ENCODE measurements around the gene ELAVL4.

ELAVL4 gene

GRCh38 chr1:50179639-50180038 is 70.9 kb downstream of the ELAVL4 start:
- no peak for DNase-seq (ENCODE audit: low spot score)

- no peak for DNase-seq (ENCODE audit: low spot score)
Measured at GRCh38 chr1:50180367-50180766, 71.6 kb downstream of the ELAVL4 start.

- no peak for DNase-seq (ENCODE audit: low spot score)
Measured at GRCh38 chr1:50181027-50181663, 72.4 kb downstream of the ELAVL4 start.

- DNase-seq (ENCODE audit: low spot score), result no peak
Measured at GRCh38 chr1:50183378-50184133, 74.8 kb downstream of the ELAVL4 start.

GRCh38 chr1:50189369-50189768 is 80.6 kb downstream of the ELAVL4 start:
- no peak for DNase-seq (ENCODE audit: low spot score)

- DNase-seq (ENCODE audit: low spot score), result no peak
Measured at GRCh38 chr1:50193002-50193401, 84.3 kb downstream of the ELAVL4 start.

GRCh38 chr1:50195205-50195604 is 86.5 kb downstream of the ELAVL4 start:
- DNase-seq (ENCODE audit: low spot score), result no peak

GRCh38 chr1:50196081-50196480 is 87.4 kb downstream of the ELAVL4 start:
- DNase-seq (ENCODE audit: low spot score), result no peak

GRCh38 chr1:50197216-50197615 is 88.5 kb downstream of the ELAVL4 start:
- DNase-seq (ENCODE audit: low spot score), result no peak

- no peak for DNase-seq (ENCODE audit: low spot score)
Measured at GRCh38 chr1:50208315-50208714, 99.6 kb downstream of the ELAVL4 start.

- DNase-seq (ENCODE audit: low spot score), result no peak
Measured at GRCh38 chr1:50208756-50209155, 100.0 kb downstream of the ELAVL4 start.

- DNase-seq (ENCODE audit: low spot score), result no peak
Measured at GRCh38 chr1:50209749-50210148, 101.0 kb downstream of the ELAVL4 start.

GRCh38 chr1:50213505-50213904 is 104.8 kb downstream of the ELAVL4 start:
- no peak for DNase-seq (ENCODE audit: low spot score)

GRCh38 chr1:50214717-50215116 is 106.0 kb downstream of the ELAVL4 start:
- DNase-seq (ENCODE audit: low spot score), result peak; percentile 7

- no peak for DNase-seq (ENCODE audit: low spot score)
Measured at GRCh38 chr1:50218344-50219120, 109.8 kb downstream of the ELAVL4 start.

GRCh38 chr1:50228871-50229384 is 120.2 kb downstream of the ELAVL4 start:
- no peak for DNase-seq (ENCODE audit: low spot score)

- DNase-seq (ENCODE audit: low spot score), result no peak
Measured at GRCh38 chr1:50231209-50231608, 122.5 kb downstream of the ELAVL4 start.

GRCh38 chr1:50232336-50232735 is 123.6 kb downstream of the ELAVL4 start:
- DNase-seq (ENCODE audit: low spot score), result no peak

GRCh38 chr1:50236656-50237055 is 127.9 kb downstream of the ELAVL4 start:
- no peak for DNase-seq (ENCODE audit: low spot score)

GRCh38 chr1:50237056-50237455 is 128.3 kb downstream of the ELAVL4 start:
- DNase-seq (ENCODE audit: low spot score), result no peak

GRCh38 chr1:50243939-50244338 is 135.2 kb downstream of the ELAVL4 start:
- DNase-seq (ENCODE audit: low spot score), result no peak

- DNase-seq (ENCODE audit: low spot score), result no peak
Measured at GRCh38 chr1:50246869-50247268, 138.1 kb downstream of the ELAVL4 start.

- DNase-seq (ENCODE audit: low spot score), result peak; percentile 10
Measured at GRCh38 chr1:50251702-50252101, 143.0 kb downstream of the ELAVL4 start.
